ENCODE measurements around the gene FOXE1.

The FOXE1 gene

DNA sequence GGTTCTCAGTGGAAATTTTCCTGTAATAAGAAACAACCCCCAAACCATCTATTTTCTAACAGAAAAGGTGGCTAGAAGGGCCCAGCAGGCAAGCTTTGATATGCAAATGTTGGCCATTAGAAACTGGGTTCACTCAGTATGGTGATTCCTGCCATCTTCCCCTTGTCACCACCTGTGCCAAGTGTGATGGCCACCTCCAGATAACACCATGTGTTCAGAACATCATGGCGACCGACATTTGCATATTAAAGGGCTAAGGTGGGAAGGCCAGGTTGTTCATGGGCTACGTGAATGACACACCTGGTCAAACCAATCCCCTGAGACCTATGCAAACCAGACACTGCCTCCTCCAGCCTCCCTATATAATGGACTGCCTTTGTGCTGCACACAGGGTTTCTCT lies 20.4 kb downstream of the FOXE1 start (continued):
- TF ChIP-seq, protein P1, sequence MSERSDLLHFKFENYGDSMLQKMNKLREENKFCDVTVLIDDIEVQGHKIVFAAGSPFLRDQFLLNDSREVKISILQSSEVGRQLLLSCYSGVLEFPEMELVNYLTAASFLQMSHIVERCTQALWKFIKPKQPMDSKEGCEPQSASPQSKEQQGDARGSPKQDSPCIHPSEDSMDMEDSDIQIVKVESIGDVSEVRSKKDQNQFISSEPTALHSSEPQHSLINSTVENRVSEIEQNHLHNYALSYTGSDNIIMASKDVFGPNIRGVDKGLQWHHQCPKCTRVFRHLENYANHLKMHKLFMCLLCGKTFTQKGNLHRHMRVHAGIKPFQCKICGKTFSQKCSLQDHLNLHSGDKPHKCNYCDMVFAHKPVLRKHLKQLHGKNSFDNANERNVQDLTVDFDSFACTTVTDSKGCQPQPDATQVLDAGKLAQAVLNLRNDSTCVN (tag by site-specific recombination; optimal IDR thresholded peaks at IDR 0.05): no peak
- TF ChIP-seq, protein P2, sequence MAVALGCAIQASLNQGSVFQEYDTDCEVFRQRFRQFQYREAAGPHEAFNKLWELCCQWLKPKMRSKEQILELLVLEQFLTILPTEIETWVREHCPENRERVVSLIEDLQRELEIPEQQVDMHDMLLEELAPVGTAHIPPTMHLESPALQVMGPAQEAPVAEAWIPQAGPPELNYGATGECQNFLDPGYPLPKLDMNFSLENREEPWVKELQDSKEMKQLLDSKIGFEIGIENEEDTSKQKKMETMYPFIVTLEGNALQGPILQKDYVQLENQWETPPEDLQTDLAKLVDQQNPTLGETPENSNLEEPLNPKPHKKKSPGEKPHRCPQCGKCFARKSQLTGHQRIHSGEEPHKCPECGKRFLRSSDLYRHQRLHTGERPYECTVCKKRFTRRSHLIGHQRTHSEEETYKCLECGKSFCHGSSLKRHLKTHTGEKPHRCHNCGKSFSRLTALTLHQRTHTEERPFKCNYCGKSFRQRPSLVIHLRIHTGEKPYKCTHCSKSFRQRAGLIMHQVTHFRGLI (tag by site-specific recombination; IDR thresholded peaks at IDR 0.05): no peak

DNA sequence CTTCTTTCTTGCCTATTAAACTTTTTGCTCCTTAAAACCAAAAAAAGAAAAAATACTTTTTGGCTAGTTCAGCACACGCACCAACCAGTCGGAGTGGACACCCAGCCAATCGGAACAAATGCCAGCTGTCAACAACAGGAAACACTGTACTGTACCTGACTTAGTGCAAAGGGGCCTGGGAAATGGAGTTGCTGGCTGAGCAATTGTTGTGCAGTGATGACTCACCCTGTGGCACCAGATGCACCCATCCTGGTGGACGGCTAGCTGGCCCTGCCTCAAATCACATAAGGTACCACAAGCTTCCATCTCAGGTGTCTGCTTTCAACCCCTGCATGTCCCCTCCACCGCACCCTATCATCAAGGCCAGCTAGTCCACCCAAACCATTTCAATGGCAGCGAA lies 20.9 kb downstream of the FOXE1 start:
- Histone ChIP-seq H3K27ac (ENCODE audit: extremely low read depth, low read depth, low read length) (no peak overlapping the region), H3K4me1 (ENCODE audit: control insufficient read depth, insufficient read depth, low read length) (no peaks in the 10 kb centered on the region), H3K36me3 (ENCODE audit: control insufficient read depth in 2 of 2, insufficient read depth in 1 of 2, low read length in 2 of 2) (no peaks in the 10 kb centered on the region), H3K4me3 (ENCODE audit: low read depth, low read length) (no peak overlapping the region), H3K9me3 (ENCODE audit: control insufficient read depth, insufficient read depth, low read depth, low read length) (no peaks in the 10 kb centered on the region)
- TF ChIP-seq ZNF76 (tag by site-specific recombination; IDR thresholded peaks at IDR 0.05; ENCODE audit: borderline replicate concordance, low read depth) (no peak), ZNF391 (tag by site-specific recombination; IDR thresholded peaks at IDR 0.05; ENCODE audit: borderline replicate concordance, low read depth) (no peak), ZNF214 (tag by site-specific recombination; IDR thresholded peaks at IDR 0.05; ENCODE audit: borderline replicate concordance) (no peak), SP2 (tag by site-specific recombination; IDR thresholded peaks at IDR 0.05) (no peak), ZNF747 (tag by site-specific recombination; IDR thresholded peaks at IDR 0.05) (no peak), SETDB1 (IDR thresholded peaks at IDR 0.05; ENCODE audit: insufficient read length, low read length) (no peak), RBAK (tag by site-specific recombination; IDR thresholded peaks at IDR 0.05) (no peak), ZNF23 (tag by site-specific recombination; IDR thresholded peaks at IDR 0.05; ENCODE audit: borderline replicate concordance) (no peak), ZBTB7A (tag by site-specific recombination; IDR thresholded peaks at IDR 0.05; ENCODE audit: low read depth) (no peak), MEIS1 (CRISPR knock-in tag; IDR thresholded peaks at IDR 0.05; ENCODE audit: borderline replicate concordance) (no peak), ZNF239 (tag by site-specific recombination; IDR thresholded peaks at IDR 0.05) (no peak)
- TF ChIP-seq, protein P3, sequence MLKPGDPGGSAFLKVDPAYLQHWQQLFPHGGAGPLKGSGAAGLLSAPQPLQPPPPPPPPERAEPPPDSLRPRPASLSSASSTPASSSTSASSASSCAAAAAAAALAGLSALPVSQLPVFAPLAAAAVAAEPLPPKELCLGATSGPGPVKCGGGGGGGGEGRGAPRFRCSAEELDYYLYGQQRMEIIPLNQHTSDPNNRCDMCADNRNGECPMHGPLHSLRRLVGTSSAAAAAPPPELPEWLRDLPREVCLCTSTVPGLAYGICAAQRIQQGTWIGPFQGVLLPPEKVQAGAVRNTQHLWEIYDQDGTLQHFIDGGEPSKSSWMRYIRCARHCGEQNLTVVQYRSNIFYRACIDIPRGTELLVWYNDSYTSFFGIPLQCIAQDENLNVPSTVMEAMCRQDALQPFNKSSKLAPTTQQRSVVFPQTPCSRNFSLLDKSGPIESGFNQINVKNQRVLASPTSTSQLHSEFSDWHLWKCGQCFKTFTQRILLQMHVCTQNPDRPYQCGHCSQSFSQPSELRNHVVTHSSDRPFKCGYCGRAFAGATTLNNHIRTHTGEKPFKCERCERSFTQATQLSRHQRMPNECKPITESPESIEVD (tag by site-specific recombination; IDR thresholded peaks at IDR 0.05): no peak
- TF ChIP-seq, protein P4, sequence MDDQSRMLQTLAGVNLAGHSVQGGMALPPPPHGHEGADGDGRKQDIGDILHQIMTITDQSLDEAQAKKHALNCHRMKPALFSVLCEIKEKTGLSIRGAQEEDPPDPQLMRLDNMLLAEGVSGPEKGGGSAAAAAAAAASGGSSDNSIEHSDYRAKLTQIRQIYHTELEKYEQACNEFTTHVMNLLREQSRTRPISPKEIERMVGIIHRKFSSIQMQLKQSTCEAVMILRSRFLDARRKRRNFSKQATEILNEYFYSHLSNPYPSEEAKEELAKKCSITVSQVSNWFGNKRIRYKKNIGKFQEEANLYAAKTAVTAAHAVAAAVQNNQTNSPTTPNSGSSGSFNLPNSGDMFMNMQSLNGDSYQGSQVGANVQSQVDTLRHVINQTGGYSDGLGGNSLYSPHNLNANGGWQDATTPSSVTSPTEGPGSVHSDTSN (CRISPR knock-in tag; IDR thresholded peaks at IDR 0.05): no peak
- TF ChIP-seq, protein P5, sequence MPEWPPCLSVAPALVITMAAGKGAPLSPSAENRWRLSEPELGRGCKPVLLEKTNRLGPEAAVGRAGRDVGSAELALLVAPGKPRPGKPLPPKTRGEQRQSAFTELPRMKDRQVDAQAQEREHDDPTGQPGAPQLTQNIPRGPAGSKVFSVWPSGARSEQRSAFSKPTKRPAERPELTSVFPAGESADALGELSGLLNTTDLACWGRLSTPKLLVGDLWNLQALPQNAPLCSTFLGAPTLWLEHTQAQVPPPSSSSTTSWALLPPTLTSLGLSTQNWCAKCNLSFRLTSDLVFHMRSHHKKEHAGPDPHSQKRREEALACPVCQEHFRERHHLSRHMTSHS (tag by site-specific recombination; IDR thresholded peaks at IDR 0.05): no peak
- TF ChIP-seq, protein P6, sequence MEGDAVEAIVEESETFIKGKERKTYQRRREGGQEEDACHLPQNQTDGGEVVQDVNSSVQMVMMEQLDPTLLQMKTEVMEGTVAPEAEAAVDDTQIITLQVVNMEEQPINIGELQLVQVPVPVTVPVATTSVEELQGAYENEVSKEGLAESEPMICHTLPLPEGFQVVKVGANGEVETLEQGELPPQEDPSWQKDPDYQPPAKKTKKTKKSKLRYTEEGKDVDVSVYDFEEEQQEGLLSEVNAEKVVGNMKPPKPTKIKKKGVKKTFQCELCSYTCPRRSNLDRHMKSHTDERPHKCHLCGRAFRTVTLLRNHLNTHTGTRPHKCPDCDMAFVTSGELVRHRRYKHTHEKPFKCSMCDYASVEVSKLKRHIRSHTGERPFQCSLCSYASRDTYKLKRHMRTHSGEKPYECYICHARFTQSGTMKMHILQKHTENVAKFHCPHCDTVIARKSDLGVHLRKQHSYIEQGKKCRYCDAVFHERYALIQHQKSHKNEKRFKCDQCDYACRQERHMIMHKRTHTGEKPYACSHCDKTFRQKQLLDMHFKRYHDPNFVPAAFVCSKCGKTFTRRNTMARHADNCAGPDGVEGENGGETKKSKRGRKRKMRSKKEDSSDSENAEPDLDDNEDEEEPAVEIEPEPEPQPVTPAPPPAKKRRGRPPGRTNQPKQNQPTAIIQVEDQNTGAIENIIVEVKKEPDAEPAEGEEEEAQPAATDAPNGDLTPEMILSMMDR (tag by site-specific recombination; IDR thresholded peaks at IDR 0.05): no peak
- TF ChIP-seq, protein P7, sequence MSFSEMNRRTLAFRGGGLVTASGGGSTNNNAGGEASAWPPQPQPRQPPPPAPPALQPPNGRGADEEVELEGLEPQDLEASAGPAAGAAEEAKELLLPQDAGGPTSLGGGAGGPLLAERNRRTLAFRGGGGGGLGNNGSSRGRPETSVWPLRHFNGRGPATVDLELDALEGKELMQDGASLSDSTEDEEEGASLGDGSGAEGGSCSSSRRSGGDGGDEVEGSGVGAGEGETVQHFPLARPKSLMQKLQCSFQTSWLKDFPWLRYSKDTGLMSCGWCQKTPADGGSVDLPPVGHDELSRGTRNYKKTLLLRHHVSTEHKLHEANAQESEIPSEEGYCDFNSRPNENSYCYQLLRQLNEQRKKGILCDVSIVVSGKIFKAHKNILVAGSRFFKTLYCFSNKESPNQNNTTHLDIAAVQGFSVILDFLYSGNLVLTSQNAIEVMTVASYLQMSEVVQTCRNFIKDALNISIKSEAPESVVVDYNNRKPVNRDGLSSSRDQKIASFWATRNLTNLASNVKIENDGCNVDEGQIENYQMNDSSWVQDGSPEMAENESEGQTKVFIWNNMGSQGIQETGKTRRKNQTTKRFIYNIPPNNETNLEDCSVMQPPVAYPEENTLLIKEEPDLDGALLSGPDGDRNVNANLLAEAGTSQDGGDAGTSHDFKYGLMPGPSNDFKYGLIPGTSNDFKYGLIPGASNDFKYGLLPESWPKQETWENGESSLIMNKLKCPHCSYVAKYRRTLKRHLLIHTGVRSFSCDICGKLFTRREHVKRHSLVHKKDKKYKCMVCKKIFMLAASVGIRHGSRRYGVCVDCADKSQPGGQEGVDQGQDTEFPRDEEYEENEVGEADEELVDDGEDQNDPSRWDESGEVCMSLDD (tag by site-specific recombination; IDR thresholded peaks at IDR 0.05): no peak
- POLR2A ChIA-PET: interaction anchor here (1.4 kb wide), 1 partner anchor 20 kb away, joined by 3 read pairs; no protein-coding TSS in a partner anchor
- CTCF ChIA-PET: interaction anchor here (0.7 to 1.4 kb wide), 3 partner anchors 20 to 50 kb away, joined by 3 to 5 read pairs (median 4); partner anchors contain the start of gene TRMO

All from HEK293 (cell line).